Limb (tissue), 2 donors: Measurements from ENCODE around the gene IL27RA.
A peak's percentile ranks its signal among the peaks of the same experiment; 100 is the strongest.
"Not testable (repeated sequence)": the region's sequence is repeated elsewhere in the genome, so short reads cannot be mapped to it uniquely, and the experiment has no call there.

Experiments used
- DNase-seq, 2 donors: peaks; one replicate each; pipeline ENCODE4 v3.0.0-alpha.2; 2016; ENCODE audit errors: extremely low spot score in 2 of 2

Gene IL27RA

GRCh38 chr19:14028901-14029300 is 2.7 kb upstream of the IL27RA start:
- no peak for DNase-seq

- DNase-seq = no peak
Observed at GRCh38 chr19:14030997-14031718, 404 bp upstream of the IL27RA start.

- no peak for DNase-seq
Observed at GRCh38 chr19:14033946-14034345, 2.4 kb downstream of the IL27RA start.

GRCh38 chr19:14035159-14035558 is 3.6 kb downstream of the IL27RA start:
- DNase-seq = not testable (repeated sequence)

- no peak for DNase-seq
Observed at GRCh38 chr19:14035706-14036105, 4.1 kb downstream of the IL27RA start.

GRCh38 chr19:14039181-14039580 is 7.6 kb downstream of the IL27RA start:
- DNase-seq = no peak

- DNase-seq = peak in 1 of 2 donors; percentile 70
Observed at GRCh38 chr19:14042659-14043608, 11.4 kb downstream of the IL27RA start.

GRCh38 chr19:14047866-14048265 is 16.3 kb downstream of the IL27RA start:
- not testable (repeated sequence) for DNase-seq

GRCh38 chr19:14048443-14049153 is 17.0 kb downstream of the IL27RA start:
- DNase-seq = no peak

GRCh38 chr19:14050512-14050911 is 18.9 kb downstream of the IL27RA start:
- DNase-seq = no peak

GRCh38 chr19:14050961-14051360 is 19.4 kb downstream of the IL27RA start:
- not testable (repeated sequence) for DNase-seq

GRCh38 chr19:14051980-14052379 is 20.4 kb downstream of the IL27RA start:
- no peak for DNase-seq

- no peak for DNase-seq
Observed at GRCh38 chr19:14052470-14052869, 20.9 kb downstream of the IL27RA start.

- no peak for DNase-seq
Observed at GRCh38 chr19:14053032-14053431, 21.5 kb downstream of the IL27RA start.

GRCh38 chr19:14053500-14053899 is 21.9 kb downstream of the IL27RA start:
- DNase-seq = no peak

- DNase-seq = no peak
Observed at GRCh38 chr19:14054099-14054498, 22.5 kb downstream of the IL27RA start.

- DNase-seq = no peak
Observed at GRCh38 chr19:14054721-14055120, 23.2 kb downstream of the IL27RA start.

GRCh38 chr19:14055396-14055795 is 23.8 kb downstream of the IL27RA start:
- no peak for DNase-seq

- no peak for DNase-seq
Observed at GRCh38 chr19:14056069-14056666, 24.6 kb downstream of the IL27RA start.

GRCh38 chr19:14056741-14057356 is 25.3 kb downstream of the IL27RA start:
- no peak for DNase-seq
